ENCODE results near the gene GJC3.

- no peak for TF ChIP-seq CAMTA2 (CRISPR knock-in tag; IDR thresholded peaks at IDR 0.05; ENCODE audit: borderline replicate concordance)
- no peak for TF ChIP-seq THAP7 (CRISPR knock-in tag; IDR thresholded peaks at IDR 0.05)
- TF ChIP-seq SAFB2 (CRISPR knock-in tag; IDR thresholded peaks at IDR 0.05; ENCODE audit: borderline replicate concordance, low read depth), result no peak
- TF ChIP-seq ZNF318 (CRISPR knock-in tag; IDR thresholded peaks at IDR 0.05), result no peak
- TF ChIP-seq KMT2B (CRISPR knock-in tag; IDR thresholded peaks at IDR 0.05), result no peak
These were observed 41.8 kb upstream of the GJC3 start for GRCh38 chr7:99971242-99971641.

All from HepG2 (cell line).